SJCRH30 (cell line): Measurements from ENCODE around the gene BGN. TPM values are rescaled to one million over a fixed set of nuclear protein-coding genes. Genes with fewer than 3 reads are reported as not detected.
A peak's percentile ranks its signal among the peaks of the same experiment; 100 is the strongest.

Source experiments
- DNase-seq, 2 experiments: peaks; one replicate each; pipeline ENCODE4 v3.0.0-alpha.2; 2015 to 2020
- H3K27ac ChIP-seq: fragments of 250-450 bp; sonication (Bioruptor Pico); 2 replicates; pipeline ENCODE4 v1.5.1; 2020; ENCODE audit warnings: mild to moderate bottlenecking, moderate library complexity
- H3K27me3 ChIP-seq: fragments of 250-450 bp; sonication (Bioruptor Pico); 2 replicates; pipeline ENCODE4 v1.5.1; 2020; ENCODE audit warnings: mild to moderate bottlenecking, moderate library complexity
- H3K36me3 ChIP-seq: fragments of 250-450 bp; sonication (Bioruptor Pico); 2 replicates; pipeline ENCODE4 v1.5.1; 2020; ENCODE audit warnings: mild to moderate bottlenecking, moderate library complexity
- H3K4me1 ChIP-seq: fragments of 250-450 bp; sonication (Bioruptor Pico); 2 replicates; pipeline ENCODE4 v1.5.1; 2020; ENCODE audit warnings: mild to moderate bottlenecking, moderate library complexity
- H3K4me3 ChIP-seq: fragments of 250-450 bp; sonication (Bioruptor Pico); 2 replicates; pipeline ENCODE4 v1.5.1; 2020; ENCODE audit warnings: mild to moderate bottlenecking, moderate library complexity
- H3K9me3 ChIP-seq: fragments of 250-450 bp; sonication (Bioruptor Pico); replicated peaks from 2 replicates; pipeline ENCODE4 v1.5.1; 2020; ENCODE audit warnings: mild to moderate bottlenecking, moderate library complexity
- total RNA-seq: library from RNA; depleted of rRNA; stranded (reverse); fragments of >200 nt; shearing (Covaris generic); gene quantifications from 2 replicates; pipeline ENCODE4 v1.2.3, GENCODE V29; 2014

The BGN gene
- total RNA-seq, 1 experiment from 2014 or later: 0.16 TPM

DNA sequence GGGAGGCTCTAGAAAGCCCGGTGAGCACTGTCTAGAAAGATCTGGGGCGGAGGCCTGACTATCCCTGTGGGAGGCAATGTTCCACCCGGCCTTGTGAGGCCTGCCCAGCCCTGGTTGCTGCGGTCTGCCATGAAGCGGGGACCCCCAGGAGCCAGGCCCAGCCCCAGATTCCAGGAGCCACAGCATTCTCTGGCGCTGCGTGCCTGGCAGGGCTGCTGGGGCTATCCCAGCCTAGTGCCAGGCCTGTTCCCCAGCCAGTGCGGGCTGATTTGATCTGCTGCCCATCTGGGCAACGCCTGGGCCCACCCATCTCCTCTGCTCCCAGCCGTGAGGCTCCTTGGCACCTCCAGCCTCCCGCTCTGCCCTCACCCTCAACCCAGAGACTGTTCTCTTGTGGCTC is 42.3 kb downstream of the BGN start:
- H3K36me3 ChIP-seq: no peaks in the 10 kb centered on the region
- H3K27me3 ChIP-seq: peaks cover 4% of the 10 kb centered on the region; the same call in 1 of the 2 replicates
- no peaks in the 10 kb centered on the region for H3K9me3 ChIP-seq
- H3K4me3 ChIP-seq: no peak overlapping the region
- no peak for DNase-seq
- peaks cover 10% of the 10 kb centered on the region for H3K4me1 ChIP-seq
- H3K27ac ChIP-seq: no peak overlapping the region

DNA sequence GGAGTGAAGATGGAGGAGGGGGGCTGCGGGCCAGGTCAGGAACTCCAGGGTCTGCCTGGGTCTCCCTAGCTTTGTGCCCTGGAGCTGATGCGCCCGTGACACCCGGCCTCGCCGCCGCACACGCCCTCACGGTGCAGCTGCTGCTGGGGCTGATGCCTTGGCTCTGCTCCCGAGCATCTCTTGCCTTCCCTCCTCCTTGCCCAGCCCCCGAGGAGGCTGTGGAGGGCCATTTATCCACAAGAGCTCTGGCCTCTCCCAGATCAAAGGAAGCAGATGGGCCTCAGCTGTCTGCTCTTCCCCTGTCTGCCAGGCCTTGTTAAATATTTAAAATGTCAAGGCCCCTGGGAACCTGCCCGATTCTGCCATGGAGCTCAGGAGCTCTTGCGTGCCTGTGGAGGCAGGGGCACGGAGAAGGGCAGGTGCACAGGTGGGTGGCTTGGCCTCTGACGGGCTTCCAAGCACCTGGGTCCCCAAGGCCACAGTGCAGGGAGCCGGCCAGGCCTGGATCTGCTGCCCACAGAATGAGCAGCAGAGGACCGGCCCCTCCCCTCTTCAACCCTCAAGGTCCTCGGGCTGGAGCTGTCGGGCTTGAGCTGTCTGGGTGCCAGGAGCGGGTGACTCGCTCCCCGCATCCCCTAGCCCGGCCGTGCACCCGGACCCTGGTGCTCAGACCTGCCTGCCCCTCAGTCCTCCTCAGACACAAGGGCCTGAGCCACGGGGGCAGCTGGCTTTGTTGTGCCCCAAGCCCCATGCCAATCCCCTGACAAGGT is 42.9 kb downstream of the BGN start:
- no peak overlapping the region for H3K27ac ChIP-seq
- no peak overlapping the region for H3K4me3 ChIP-seq
- H3K36me3 ChIP-seq: no peaks in the 10 kb centered on the region
- H3K9me3 ChIP-seq: no peaks in the 10 kb centered on the region
- H3K4me1 ChIP-seq: peaks cover 10% of the 10 kb centered on the region
- peaks cover 4% of the 10 kb centered on the region; the same call in 1 of the 2 replicates for H3K27me3 ChIP-seq
- DNase-seq: peak; percentile 51 to 68

DNA sequence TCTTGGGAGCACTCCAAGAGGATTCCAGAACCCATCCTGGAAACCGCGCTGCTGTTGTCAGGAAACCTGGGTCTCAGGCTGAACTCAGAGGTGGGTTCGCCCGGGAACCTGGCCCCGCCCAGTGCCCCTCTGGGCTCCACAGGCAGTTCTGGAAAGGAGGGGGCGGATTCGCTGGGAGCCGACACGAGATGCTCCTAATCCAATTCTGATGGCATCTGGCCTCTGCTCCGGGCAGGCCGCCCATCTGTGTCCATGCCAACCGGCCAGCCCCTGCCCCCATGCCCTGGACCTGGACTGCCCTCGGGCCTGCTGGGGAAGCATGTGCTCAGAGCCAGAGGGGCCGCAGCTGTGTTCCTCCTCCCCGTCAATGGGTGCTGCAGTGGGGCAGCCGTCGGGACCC is 43.6 kb downstream of the BGN start:
- DNase-seq: no peak
- H3K36me3 ChIP-seq: no peaks in the 10 kb centered on the region
- H3K9me3 ChIP-seq: no peaks in the 10 kb centered on the region
- H3K4me3 ChIP-seq: no peak overlapping the region
- peaks cover 10% of the 10 kb centered on the region for H3K4me1 ChIP-seq
- no peak overlapping the region for H3K27ac ChIP-seq
- peaks cover 4% of the 10 kb centered on the region; the same call in 1 of the 2 replicates for H3K27me3 ChIP-seq

DNA sequence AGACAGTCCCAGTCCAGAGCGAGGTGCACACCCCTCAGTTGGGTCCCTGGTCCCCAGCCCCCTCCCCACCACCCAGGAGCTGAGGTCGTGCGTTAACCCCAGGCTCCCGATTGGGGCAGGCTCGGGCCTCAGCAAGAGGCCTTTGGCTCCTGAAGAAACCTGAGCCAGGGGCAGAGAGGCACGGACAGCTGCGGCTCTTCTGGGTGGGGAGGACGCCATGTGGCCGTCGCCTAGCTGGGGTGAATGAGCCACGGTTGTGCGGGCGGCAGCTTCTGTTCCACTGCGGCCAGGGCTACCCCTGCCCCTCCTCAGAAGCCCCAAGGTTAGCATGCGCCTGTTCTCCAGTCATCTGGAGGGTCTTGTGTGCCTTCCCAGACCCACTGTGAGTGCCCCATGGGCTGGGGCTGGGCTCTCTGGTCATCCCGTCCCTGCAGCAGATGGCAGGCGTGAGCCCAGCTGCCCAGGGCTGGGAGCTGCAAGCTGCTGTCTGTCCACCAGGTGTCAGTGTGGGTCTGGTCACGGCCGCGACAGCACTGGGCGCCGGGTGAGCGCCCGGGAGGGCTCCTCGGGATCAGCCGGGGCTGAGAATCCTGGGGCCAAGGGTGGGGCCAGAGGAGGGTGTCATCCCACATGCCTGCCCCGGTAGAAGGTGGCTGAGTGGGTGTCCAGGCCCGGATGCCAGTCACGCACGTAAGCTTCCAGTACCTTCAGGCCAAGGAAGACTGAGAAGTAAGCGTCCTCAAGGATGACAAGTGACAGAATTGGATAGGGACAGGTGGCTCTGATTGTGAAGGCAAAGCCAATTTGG is 44.6 kb downstream of the BGN start:
- DNase-seq: peak; percentile 73 to 81
- H3K9me3 ChIP-seq: no peaks in the 10 kb centered on the region
- peaks cover 10% of the 10 kb centered on the region for H3K4me1 ChIP-seq
- H3K36me3 ChIP-seq: no peaks in the 10 kb centered on the region
- H3K27ac ChIP-seq: peak overlapping the region; percentile 78
- H3K4me3 ChIP-seq: peak overlapping the region; percentile 37
- peaks cover 4% of the 10 kb centered on the region; the same call in 1 of the 2 replicates for H3K27me3 ChIP-seq

DNA sequence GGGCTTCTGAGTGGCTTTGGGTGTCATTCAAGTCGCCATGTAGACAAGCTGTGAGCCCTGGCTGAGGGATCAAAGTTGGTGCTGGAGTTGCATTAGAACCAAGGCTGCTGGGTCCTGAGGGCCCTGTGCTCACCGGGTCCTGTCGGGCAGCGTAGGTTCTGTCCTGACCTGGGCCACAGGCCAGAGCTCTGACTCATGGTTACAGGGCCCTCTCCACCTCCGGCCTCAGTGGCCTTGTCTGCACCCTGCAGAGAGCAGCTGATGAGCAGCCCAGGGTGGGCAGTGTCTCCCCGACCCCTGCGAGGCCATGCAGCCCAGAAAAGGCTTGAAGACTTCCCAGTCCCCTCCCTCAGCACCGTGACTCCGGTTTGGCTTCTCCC is 45.2 kb downstream of the BGN start:
- no peak for DNase-seq
- Histone ChIP-seq H3K27ac (no peak overlapping the region), H3K36me3 (no peaks in the 10 kb centered on the region), H3K27me3 (peaks cover 4% of the 10 kb centered on the region; the same call in 1 of the 2 replicates), H3K4me1 (peaks cover 10% of the 10 kb centered on the region), H3K9me3 (no peaks in the 10 kb centered on the region), H3K4me3 (no peak overlapping the region)

DNA sequence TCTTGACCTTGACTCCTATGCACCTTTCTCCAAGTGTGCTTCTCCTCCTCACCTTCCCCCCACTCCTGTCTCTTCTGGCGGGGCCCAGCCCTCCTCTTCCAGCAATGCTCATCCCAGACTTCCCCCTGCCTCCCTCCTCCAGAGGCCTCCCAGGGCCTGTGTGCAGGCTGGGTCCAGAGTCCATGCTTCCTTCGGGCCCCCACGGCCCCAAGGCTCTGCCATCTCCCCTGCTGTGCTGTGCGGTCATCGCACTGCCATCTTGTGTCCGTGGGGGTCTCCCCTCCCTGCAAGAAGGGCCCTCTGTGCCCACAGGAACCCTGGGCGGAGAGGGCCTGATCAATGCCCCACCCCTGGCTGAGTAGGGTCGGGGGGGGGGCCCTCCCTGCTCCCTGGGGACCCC is 49.9 kb downstream of the BGN start:
- Histone ChIP-seq H3K27me3 (no peaks in the 10 kb centered on the region), H3K9me3 (no peaks in the 10 kb centered on the region), H3K4me3 (no peak overlapping the region), H3K27ac (no peak overlapping the region), H3K36me3 (no peaks in the 10 kb centered on the region), H3K4me1 (no peaks in the 10 kb centered on the region)
- DNase-seq: no peak

DNA sequence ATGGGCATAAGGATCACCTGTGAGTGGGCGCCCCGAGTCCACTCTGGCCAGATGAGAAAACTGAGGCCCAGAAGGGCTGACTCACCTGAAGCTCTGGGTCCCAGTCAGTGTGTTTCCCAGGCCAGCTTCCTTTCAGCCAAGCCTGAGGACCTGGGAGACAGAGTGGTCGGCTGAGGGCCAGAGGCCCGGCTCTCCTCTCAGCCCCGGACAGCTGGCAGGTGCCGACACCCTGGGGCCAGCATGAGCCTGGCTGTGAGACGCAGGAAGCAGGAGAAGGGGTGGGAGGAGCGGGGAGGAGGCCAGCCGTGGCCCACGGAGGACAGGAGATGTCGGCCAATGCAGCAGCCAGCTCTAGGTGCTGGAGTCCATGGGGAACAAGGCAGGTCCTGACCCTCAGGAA is 51.6 kb downstream of the BGN start:
- H3K4me1 ChIP-seq: no peaks in the 10 kb centered on the region
- no peak for DNase-seq
- no peak overlapping the region for H3K27ac ChIP-seq
- H3K27me3 ChIP-seq: no peaks in the 10 kb centered on the region
- no peaks in the 10 kb centered on the region for H3K36me3 ChIP-seq
- H3K9me3 ChIP-seq: no peaks in the 10 kb centered on the region
- H3K4me3 ChIP-seq: no peak overlapping the region

DNA sequence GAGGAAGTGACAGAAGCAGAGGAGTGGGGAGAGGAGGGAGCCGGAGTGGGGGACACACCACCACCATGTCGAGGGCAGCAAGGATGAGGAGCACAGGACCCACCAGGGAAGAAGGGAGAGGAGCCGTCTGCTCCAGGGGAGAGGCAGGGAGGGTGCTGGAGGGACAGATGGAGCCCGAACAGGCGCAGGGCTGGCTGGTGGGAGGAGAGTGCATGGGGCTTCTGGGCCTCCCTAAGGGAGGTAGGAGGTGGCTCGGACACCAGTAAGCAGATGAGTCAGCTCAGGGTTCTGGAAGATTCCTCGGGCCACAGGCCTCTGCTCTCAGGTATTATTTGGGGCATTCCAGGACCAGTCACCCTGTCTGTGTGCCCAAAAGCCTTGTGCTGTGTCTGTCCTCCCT is 52.4 kb downstream of the BGN start:
- Histone ChIP-seq H3K4me1 (no peaks in the 10 kb centered on the region), H3K36me3 (no peaks in the 10 kb centered on the region), H3K27me3 (no peaks in the 10 kb centered on the region), H3K27ac (no peak overlapping the region), H3K9me3 (no peaks in the 10 kb centered on the region), H3K4me3 (no peak overlapping the region)
- no peak for DNase-seq

DNA sequence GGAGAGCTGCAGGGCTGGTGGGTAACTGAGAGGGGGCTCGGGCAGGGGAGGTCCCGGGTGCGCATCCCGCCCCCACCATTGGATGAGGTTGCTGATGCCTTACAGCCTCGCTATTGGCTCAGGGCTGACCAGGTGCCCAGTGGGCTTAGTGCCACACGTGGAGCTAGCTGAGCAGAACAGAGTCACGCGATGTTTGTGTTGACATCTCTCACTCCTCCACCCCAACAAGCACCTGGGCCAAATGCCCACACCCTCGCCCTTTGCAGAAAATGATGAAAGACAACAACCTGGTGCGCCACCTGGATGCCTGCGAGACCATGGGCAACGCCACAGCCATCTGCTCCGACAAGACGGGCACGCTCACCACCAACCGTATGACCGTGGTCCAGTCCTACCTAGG is 54.5 kb downstream of the BGN start:
- no peak overlapping the region for H3K27ac ChIP-seq
- no peak for DNase-seq
- no peaks in the 10 kb centered on the region; the same call in 1 of the 2 replicates for H3K27me3 ChIP-seq
- no peak overlapping the region for H3K4me3 ChIP-seq
- no peaks in the 10 kb centered on the region for H3K4me1 ChIP-seq
- no peaks in the 10 kb centered on the region for H3K36me3 ChIP-seq
- no peaks in the 10 kb centered on the region for H3K9me3 ChIP-seq

DNA sequence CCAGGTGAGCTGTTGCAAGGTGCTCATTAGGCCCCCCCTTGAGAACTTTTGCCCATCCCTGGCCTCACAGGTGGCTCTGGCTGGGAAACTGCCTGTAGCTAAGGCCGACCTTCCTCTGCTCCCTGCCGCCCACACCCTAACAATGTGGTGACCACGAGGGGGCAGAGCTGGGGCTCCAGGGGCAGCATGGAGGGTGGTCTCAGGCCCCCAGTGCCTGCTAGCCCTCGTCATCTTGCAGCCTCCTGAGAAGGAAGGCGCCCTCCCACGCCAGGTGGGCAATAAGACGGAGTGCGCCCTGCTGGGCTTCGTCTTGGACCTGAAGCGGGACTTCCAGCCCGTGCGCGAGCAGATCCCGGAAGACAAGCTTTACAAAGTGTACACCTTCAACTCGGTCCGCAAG is 55.0 kb downstream of the BGN start:
- no peaks in the 10 kb centered on the region for H3K9me3 ChIP-seq
- H3K27ac ChIP-seq: no peak overlapping the region
- DNase-seq: no peak
- no peaks in the 10 kb centered on the region; the same call in 1 of the 2 replicates for H3K27me3 ChIP-seq
- H3K4me3 ChIP-seq: no peak overlapping the region
- no peaks in the 10 kb centered on the region for H3K4me1 ChIP-seq
- H3K36me3 ChIP-seq: no peaks in the 10 kb centered on the region

DNA sequence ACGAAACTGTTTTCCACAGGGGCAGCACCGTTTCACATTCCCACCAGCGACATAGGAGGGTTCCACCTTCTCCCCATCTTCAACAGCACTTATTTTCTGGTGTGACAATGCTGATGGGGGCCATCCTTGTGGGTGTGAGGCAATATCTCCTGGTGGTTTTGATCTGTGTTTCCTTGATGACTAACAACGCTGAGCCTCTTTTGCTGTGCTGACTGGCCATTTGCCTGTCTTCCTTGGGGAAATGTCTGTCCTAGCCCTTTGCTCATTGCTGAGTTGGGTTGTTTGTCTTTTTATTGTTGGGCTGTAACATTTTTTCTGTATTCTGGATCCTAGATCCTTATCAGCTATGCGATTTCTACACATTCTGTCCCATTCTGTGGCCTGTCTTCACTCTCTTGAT is 56.4 kb downstream of the BGN start:
- Histone ChIP-seq H3K27ac (no peak overlapping the region), H3K9me3 (no peaks in the 10 kb centered on the region), H3K36me3 (no peaks in the 10 kb centered on the region), H3K27me3 (no peaks in the 10 kb centered on the region; the same call in 1 of the 2 replicates), H3K4me3 (no peak overlapping the region), H3K4me1 (no peaks in the 10 kb centered on the region)
- no peak for DNase-seq

DNA sequence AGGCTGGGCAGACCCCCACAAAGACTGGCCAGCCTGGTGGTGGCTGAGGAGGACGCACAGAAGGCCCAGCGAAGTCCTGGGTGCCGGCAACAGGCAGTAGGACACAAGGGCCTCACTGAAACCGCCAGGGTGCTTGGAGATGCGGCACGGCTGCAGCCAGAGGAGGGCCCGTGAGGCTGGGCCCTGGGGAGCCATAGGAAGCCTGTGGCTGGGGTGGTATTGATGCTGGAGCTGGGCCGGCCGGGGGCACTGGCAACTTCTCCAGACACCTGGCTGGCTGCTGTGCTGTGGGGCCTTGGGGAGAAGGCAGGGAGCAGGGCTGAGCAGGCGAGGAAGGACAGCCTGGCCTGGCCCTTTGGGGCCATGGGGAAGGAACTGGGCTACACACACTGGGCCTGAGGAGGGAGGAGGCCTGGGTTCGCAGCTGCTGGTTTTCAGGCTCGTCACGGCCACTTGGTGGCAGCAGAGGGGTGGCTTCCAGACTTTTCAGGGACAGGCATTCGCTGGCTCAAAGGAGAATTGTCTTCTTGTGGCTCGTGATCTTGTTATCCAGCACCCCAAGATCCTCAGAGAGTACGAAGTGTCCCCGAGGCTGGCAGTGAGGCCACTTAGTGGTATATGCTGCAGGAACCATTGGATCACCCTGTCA is 59.9 kb downstream of the BGN start:
- no peaks in the 10 kb centered on the region for H3K36me3 ChIP-seq
- H3K4me3 ChIP-seq: no peak overlapping the region
- H3K27ac ChIP-seq: no peak overlapping the region
- H3K9me3 ChIP-seq: no peaks in the 10 kb centered on the region
- DNase-seq: peak; percentile 37 to 65
- H3K4me1 ChIP-seq: no peaks in the 10 kb centered on the region
- no peaks in the 10 kb centered on the region; the same call in 1 of the 2 replicates for H3K27me3 ChIP-seq

DNA sequence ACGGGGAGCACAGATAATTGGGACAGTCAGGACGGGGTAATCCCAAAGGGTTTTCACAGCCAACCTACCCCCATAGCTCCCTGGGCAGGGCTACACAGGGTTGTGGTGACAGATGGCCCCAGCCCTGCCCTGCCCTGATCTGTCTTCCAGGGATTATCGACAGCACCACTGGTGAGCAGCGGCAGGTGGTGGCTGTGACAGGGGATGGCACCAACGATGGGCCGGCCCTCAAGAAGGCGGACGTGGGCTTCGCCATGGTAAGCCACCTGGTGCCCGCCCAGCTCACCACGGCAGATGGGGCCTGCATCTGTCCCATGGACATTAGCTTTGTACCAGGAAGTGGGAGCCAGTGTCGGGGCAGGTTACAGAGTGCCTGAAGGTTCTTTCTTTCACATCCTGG is 62.0 kb downstream of the BGN start:
- no peak for DNase-seq

DNA sequence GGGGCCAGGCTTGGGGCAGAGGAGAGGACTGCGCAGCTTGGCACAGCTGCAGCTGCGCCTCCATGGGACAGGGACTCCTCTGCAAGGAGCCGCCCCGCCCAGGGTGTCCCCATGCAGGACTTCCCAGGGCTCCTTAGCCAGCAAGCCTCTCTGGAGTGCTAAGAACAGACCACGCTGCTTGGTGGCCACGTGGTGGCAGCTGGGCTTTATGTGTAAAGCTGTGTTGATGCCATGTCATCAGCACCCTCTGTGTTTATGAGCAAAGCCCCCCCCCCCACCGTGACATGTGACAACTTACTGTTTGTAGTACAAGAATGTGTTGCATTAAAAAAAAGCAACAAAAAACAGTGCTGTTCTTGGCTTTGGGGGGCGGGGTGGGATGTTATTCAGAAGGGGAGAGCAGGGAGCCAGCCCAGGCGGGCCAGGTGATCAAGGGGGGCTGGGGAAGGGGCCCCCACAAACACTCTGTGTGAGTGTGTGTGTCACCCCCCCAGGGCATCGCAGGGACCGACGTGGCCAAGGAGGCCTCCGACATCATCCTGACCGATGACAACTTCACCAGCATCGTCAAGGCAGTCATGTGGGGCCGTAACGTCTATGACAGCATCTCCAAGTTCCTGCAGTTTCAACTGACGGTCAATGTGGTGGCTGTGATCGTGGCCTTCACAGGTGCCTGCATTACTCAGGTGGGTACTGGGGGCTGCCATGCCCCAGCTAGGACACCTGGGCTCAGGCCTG is 63.0 kb downstream of the BGN start:
- Histone ChIP-seq H3K4me3 (no peak overlapping the region), H3K27ac (no peak overlapping the region), H3K27me3 (no peaks in the 10 kb centered on the region; the same call in 1 of the 2 replicates), H3K9me3 (no peaks in the 10 kb centered on the region), H3K4me1 (no peaks in the 10 kb centered on the region), H3K36me3 (no peaks in the 10 kb centered on the region)
- DNase-seq: no peak

More for the DNA sequence above, 62.0 kb downstream of the BGN start:
- Histone ChIP-seq H3K27ac (no peak overlapping the region), H3K36me3 (no peaks in the 10 kb centered on the region), H3K4me3 (no peak overlapping the region), H3K9me3 (no peaks in the 10 kb centered on the region), H3K27me3 (no peaks in the 10 kb centered on the region; the same call in 1 of the 2 replicates), H3K4me1 (no peaks in the 10 kb centered on the region)
